GM19452 (cell line): Measurements from ENCODE around the gene IFT43.

Source experiments
- ATAC-seq: cut with Tn5 transposase; IDR thresholded peaks from one replicate; pipeline ENCODE4 v1.9.1; 2021; ENCODE audit not compliant: unreplicated experiment

The IFT43 gene

DNA sequence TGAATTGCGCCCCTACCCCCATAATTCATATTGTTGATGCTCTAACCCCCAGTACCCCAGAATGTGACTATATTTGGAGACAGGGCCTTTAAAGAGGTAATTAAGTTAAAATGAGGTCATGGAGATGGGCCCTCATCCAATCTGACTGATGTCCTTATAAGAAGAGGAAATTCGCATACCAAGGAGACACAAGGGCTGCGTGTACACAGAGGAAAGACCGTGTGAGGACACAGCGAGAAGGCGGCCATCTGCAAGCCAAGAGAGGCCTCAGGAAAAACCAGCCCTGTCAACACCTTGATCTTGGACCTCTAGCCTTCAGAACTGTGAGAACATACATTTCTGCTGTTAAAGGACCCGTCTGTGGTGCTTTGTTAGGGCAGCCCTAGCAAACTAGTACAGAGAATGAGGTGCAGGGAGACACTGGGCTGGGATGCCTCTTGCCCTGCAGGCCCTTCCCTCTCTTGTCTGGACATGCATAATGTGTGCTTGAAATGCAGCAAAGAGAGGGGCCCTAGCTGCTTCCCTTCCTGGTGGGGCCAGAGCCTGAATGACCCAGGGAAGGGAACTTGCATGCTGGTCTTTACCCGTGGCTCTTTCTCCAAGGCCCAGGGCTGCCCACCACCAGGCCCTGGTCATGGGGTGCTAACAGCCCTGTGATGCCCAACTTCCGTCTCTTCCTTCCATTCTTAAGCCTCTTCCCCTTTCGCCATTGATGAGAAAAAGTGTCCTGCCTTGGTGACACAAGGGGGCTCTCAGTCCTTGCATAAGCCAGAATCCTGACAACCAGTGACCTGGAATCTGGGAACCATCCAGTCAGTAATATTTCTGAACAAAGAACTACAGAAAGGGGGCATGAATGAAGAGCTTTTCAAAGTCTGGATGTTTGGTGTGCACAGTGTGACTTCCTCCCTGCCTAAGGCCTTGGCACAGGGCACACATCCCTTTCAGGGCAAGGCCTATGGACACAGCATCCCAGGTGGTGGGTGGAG, 116.1 kb downstream of the IFT43 start:
- ATAC-seq: no peak

DNA sequence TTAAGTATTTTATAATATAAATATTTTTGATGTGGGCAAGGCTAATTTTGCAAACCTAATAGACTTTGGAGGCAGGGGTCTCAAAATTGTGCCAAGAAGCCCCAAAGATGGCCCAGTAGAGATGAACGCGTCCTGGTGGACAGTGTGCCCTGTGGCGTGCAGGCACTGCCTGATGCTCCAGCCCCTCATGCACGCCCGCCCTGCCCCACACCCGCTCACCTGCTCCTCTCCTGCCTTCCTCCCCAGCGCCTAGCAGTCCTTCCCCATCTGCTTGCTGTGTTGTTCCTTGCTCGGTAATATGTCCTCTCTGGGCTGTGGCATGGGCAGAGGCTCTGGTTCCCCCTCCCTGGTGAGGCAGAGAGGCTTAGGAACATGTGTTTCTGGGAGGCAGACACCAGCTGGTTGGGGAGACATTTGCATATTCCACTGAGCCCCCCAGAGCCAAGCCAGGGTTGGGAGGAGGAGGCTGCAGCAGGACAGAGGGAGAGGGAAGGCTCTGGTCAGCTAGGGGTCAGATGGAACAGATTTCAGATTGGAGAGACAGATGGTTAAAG, 119.3 kb downstream of the IFT43 start:
- no peak for ATAC-seq

DNA sequence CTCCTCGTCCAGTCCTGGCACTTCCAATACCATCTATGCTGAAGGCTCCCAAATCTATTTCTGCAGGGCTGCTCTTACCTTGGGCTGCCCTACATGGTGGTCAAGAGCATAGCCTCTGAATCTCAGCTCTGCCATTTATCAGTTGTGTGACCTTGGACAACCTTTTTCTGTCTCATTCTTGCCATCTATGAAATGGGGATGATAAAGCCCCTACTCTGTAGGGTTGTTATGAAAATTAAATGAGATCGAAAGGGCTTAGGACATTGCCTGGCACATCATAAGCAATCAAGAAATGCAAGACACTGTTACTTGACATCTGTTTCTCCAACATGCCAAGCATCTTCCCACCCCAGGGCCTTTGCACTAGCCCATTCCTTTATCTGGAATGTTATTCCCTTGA, 120.6 kb downstream of the IFT43 start:
- no peak for ATAC-seq

DNA sequence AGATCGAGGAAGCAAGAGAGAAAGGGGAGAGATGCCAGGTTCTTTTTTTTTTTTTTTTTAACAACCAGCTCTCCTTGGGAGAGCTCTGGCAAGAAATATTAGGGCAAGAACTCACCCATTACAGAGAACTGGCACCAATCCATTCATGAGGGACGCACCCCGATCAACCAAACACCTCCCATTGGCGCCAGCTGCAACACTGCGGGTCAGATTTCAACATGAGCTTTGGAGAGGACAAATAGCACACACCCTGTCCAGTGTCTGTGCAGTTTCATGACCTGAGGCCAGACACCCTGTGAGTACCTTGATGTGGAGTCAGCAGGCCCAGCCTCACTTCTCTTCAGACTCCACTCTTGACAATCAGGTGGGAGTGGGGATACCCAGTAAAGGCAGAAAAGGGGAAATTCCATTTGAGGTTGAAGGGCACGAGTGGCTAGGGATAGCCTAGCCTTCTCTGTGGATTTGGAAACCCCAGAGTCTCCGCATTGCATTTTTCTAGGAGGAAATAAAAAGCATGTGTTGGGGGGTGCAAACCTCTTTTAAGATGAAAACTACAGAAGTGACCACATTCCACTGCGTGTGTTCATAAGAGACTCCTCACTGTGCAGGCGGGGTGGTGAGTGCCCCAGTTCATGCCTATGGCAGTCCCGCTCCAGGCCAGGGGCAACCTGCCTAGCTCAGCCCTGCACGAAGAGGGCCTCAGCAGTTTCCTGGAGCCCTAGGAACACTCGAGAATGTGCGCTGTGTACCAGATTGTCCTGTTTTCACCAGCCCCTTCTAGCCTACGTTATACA, 123.7 kb downstream of the IFT43 start:
- ATAC-seq: no peak

DNA sequence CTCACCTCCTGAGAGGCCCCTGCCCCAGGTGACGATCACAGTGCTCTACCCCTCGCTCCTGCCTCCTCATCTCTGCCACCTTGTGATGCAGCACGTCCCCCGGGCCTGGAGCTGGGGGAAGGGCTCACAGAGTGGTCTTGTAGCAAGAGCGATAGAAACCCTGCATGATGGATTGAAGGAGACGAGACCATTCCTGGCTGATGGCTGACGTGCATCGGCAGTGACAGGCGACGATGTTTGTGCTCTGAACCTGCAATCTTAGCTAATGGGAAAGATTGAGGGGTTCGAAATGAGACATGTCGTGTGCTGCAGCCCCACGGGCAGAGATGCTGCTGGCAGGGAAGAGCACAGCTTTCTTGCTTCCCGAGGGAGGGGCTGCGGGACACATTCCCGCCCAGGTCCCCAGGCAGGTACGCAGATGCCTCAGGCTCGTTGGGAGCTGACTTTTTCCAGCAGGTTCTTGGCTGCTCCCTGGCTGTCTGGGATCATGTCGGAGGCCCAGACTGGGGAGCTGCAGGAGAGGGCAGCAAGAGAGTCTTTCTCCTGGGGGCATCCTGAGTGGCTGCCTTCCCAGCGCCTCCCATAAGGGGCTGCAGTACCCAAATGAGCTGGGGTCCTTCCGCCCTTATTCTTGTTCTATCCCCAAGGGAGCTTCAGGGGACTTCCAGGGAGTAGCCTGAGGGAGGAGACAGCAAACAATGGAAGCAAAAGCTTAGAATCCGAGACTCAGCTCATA, 127.5 kb downstream of the IFT43 start:
- no peak for ATAC-seq

DNA sequence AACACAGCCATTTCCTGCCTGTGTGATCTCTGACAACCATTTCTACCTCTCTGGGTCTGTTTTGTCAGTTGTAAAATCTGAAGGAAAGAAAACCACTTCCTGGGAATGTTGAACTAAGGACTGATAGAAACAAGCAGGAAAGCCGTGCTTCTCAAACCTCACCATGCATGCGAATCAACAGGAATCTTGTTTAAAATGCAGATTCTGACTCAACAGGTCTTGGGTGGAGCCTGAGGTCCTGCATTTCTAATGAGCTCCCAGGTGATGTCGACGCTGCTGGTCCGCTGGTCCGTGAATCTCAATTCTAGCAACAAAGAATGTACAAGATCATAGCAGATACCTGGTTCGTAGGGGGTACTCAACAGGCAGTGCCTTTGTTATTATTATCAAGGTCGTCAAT, 128.1 kb downstream of the IFT43 start:
- ATAC-seq: no peak

DNA sequence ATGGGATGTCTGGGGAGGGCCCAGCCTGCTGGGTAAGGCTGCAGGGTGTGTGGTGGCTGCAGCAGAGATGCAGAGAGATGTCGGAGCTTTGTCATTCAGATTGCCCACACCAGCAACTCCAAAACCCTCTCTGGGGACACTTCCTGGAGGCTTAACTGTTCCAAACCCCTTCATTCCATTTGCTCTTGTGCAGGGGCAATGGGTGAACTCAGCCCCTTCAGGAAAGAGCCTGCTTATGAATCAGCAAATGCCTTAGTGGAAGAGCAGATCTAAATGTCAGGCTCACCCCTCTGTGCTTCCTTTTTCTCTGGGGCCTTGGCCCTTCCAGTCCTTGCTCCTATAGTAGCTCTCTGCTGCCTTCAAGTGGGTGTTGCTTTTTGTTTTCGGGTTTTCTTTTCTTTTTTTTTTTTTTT, 129.5 kb downstream of the IFT43 start:
- no peak for ATAC-seq

DNA sequence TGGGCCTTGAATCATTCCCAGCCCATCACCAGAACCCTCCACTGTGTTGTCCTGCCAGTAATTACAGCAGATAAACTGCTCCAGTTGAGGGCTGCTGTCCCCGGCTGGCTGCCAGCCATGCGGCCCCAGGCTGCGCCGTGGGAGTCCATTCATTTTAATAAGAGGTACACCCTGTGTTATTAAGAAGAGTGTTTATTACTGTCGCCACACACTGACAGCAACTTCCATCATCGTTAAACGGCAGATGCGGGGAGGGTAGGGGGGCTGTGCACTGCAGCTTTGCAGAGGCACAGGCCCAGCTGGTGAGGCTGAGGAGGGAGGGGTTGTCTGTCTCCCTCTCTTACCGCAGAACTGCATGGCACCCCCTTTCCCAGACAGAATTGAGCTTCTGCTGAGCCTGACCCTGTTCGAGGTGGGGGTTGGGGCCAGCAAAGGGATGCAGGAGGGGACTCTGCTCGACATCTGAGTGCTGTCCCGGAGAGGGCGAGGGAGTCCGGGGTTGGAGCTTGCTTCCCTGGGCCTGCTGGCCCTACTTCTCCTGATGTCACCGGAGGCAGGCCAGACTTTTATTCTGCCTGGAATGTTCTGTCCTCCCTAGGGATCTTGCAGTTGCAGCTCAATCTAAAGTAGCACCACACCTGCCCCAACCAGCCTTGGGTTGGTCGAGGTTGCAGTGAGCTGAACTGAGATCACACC, 132.4 kb downstream of the IFT43 start:
- ATAC-seq: no peak

DNA sequence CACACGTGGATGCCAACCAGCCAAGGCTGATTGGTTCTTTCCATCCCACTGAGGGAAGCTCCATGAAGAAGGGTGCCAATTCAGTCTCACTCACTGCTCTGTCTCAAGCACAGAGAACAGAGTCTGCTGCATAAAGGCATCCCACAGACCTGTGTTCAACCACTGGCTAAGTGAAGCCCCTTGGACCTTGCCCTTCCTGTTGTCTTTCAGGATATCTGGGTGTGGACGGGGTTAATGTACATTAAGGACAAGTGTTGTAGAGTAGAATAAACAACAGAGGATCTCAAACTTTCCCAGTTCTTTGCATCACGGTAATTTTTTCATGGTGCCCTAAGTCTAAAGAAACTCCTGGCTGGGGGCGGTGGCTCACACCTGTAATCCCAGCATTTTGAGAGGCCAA, 133.0 kb downstream of the IFT43 start:
- ATAC-seq: no peak

DNA sequence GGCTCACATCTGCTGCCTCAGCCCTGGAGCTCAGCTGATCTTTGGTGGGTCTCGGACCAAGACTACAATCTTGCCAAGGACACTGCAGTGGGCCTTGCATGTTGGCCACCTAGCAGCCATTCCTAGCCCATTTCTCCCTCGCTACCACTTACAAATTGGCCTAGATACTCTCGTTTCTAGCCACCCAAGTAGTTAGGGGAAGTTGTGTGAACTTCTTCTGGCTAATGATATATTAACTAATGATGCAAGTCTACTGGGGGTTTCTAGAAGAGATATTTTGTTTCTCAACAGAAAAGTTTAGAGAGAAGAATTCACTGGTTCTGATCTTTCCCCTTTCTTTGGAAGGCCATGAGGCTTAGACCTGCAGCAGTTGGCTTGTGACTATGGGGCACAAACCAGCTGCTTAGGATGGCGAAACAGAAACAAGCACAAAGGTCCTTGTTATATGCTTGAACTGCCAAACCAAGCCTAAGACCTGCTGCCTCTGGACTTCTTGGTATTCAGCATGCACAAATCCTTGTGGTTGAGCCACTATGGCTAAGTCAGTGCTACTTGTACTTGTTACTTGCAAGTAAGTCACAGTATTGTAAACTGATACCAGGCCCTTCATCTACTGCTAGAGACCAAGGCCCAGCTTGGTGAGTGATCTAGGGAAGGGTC, 135.7 kb downstream of the IFT43 start:
- no peak for ATAC-seq

DNA sequence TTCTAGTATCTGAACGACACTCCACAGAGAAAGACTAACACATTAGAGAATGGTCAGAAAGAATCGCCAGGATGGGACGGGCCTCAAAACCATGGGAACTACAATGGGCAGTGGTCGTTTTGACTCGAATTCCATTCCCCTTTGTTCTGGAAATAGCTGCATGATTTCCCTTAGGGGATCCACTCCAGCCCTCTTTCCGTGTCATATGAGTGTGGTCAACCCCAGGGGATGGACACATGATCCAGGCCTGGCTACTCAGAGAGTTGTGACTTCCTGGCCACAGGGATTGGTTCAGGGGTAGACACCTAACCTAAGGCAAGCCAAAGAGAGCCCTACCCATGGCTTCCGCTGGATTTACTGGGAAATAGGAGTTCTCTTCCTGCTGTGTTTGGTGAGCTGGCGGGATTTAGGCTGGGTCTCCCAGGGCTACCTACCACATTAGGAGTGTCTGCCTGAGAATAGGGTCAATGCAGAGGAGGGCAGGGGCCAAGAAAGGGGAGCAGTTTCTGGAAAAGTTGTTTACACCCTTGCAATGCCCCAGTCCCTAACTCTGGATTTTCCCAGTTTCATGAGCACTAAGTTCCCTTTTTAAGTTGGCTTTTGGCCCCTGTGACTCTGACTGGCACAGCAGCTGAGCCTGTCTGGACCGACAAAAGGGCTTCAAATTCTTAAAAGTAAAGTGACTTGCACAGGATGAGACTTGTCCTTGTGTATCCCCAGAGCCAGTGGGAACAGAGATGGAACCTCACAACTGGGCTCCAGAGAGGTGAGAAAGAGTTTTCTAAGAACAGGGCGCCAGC, 138.1 kb downstream of the IFT43 start:
- ATAC-seq: no peak

DNA sequence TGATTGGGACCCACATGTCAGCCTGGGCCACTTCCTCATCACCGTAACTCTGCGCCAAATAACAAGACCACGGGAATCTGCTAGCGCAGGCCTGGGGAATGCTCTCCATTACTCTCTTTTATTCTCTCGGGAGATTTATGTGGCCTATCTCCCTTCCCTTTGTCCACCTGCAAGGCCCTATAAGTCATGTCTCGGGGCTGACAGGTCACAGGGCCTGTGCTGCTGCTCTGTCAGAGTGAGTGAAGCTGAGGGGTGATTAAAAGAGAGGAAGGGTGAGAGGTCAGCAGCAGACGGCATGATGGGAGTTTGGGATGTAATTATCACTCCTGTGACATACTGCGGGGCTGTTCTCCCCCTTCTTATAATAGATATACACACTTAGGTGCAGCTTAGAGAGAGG, 139.9 kb downstream of the IFT43 start:
- ATAC-seq: no peak

DNA sequence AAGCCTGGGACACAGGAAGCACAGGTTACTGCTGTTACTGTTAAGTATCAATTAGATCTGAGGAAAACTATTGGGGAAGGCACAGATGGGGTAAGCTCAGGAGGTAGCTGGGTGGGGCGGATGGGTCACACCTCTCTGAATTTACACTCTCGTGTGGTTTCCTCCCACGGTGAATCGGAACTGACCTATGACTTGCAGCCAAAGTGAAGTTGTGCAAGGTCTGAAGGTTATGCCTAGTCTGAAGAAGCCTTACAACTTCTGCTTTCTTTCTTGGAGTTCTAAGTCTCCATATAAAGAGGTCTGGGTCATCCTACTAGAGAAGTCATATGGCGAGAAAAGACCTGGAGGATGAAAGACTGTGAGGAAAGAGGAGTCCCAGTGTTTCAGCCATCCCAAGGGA, 140.5 kb downstream of the IFT43 start:
- no peak for ATAC-seq

DNA sequence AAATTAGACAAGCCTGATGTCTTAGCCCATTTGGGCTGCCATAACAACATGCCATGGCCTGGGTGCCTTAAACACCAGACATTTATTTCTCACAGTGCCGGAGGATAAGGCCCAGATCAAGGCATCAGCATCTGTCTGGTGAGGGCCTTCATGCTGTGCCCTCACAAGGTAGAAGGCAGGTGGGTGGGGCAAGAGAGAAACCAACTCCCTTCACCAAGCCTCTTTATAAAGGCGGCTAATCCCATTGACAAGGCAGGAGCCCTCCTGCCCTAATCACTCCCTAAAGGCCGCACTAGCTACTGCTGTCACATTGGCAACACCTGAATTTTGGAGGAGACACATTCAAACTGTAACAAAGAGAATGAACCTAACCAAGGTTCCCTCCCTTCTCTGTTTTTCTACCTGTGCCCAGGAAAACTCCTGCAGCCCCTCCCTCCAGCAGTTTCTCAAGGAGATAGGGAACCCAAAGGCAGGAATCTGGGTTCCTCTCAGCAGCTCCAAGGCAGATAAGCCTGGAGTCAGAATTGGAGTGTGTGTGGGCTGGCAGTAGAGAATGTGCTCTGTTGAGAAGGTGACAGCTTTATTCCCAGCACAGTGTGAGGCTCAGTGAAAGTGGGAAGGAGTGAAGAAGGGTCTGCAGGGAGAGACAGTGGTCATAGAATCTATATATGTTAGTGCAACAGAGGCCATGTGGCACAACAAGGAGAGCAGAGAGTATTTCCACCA, 144.5 kb downstream of the IFT43 start:
- no peak for ATAC-seq

DNA sequence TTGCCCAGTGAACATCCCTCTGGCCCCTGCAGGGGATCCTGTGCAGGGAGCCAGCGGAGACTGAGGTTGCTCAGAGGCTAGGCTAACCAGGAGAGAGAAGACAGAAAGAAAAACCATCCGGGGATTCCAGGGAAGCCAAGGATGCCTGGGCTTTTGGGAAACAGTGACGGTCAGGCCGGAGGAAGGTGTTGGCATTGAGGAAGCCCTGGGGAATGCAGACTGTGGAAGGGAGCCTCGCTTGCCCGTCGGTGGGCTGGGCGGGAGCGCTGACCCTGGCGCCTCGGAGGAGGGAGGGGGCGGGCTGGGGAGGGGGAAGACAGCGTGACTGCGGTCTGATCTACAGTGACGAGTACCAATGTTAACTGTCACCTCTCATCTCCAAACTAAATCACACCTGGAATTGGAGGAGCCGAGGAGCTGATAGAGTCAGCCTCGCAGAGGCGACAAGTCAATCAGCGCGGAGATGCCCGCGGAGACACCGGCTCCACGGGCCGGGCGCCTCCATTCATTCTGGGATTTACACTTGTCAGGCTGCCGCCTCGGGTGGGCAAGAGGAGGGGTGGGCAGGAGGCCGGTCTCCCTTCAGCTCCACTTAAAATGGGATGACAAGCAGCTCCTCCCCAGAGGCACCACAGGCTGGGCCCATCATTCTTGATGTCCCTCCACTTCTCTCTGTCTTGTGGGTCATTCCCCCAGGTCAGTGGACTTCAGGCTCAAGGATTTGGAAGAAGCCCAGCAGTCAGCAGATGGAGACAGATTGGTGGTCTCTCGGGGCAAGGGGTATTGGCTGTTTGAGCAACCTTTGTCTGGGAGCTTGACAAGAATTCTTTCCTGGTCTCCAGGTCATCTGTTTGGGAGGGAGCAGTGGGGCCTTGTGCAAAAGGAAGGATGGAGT, 145.8 kb downstream of the IFT43 start:
- ATAC-seq: no peak

DNA sequence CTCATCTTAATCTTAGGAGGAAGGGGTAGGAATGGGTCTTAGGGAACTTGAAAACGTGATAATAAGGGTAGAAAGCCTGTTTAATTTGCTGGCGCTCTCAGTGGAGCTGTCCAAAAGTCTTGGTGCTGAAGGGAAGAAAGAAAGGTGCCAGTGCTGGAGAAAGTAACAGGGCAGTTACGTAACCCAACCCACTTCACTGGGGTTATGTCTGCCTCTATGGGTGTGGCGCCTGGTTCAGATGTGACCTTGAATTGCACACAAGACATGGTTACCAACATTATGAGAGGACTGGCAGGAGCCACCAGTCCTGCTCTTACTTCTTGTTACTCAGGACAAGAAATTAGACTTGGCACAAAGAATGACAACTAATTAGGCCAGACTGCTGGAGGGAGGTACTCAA, 147.5 kb downstream of the IFT43 start:
- ATAC-seq: no peak
